Middle frontal gyrus (tissue), 1 donor: ENCODE data around the gene VAMP3.

Experiments
- DNase-seq: peaks from one replicate; pipeline ENCODE4 v3.0.0-alpha.2; 2015; ENCODE audit warnings: low spot score; ENCODE audit errors: extremely low spot score

VAMP3 gene

DNA sequence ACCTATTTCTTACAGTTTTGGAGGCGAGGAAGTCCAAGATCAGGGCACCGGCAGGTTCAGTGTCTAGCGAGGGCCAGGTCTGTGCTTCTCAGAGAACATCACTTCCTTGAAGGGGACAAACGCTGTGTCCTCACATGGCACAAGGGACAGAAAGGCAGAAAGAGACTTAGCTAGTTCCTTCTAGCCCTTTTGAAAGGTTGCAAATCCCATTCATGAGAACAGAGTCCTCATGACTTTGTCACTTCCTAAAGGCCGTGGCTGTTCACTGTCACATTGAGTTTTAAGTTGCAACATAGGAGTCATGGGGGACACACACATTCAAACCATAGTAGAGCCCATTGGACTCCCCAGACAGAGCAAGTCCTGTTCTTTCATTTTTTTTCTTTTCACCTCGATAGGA lies 40.4 kb downstream of the VAMP3 start:
- no peak for DNase-seq

DNA sequence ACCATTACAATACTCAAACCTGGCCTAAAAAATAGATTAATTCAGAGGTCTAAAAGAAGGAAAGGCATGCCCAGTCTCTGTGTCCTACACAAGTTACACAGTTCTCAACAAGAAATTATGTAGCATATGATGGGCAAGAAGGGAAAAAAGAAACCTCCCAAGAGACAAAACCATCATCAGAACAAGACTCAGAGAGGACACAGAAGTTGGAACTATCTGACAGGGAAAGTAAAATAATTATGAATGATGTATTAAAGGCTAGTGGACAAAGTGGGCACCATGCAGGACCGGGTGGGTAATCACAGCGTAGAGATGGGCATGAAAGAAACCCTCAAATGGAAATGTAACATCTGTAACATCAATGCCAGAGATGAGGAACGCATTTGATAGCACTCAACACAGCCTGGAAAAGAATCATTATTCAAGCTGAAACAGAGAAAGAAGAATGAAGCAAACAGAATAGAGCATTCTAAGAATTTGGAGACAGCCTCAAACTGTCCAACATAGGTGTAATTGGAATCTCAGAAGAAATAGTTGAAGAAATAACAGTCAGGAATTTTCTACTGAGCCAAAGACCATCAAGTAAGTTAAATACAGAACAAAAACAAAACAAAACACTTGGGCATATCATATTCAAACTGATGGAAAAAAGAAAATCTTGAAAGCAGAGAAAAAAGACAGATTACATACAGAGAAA lies 42.7 kb downstream of the VAMP3 start:
- DNase-seq, result no peak

DNA sequence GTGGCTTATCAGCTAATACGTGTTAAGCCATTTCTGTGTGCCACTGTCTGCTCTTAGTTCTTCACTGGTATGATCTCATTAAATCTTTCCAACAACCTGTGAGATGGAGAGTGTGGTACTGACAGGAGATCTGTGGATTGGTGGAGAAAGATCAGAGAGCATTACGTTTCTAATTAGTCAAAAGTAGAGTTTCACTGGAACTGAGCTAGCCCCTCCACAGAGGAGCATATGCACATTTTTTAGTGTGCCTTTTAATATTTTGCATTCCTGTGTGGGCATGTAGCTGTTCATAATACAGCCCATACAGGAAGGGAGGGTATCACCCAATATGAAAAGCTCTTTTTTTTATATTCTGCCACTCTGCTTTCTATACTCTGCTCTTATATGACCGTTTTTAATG lies 50.2 kb downstream of the VAMP3 start:
- DNase-seq, result no peak

DNA sequence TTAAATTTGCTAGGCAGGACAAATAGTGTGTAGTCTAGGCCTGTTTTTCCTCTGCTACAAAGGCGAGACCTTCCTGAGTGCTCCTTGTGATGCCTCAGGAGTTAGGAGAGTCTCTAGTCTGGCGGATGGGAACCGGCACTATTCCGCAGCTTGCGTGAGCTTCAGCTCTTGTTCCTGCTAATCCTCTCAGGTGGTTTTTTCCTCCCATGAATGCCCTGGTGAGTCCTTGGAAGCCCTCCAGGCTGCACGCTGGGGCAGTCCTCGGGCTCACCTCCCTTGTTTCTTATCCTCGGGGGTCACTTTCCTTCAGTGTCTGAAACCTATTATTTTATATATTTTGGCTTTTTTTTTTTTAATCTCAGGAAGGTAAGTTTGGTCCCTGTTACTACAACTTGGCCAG lies 53.6 kb downstream of the VAMP3 start:
- no peak for DNase-seq

DNA sequence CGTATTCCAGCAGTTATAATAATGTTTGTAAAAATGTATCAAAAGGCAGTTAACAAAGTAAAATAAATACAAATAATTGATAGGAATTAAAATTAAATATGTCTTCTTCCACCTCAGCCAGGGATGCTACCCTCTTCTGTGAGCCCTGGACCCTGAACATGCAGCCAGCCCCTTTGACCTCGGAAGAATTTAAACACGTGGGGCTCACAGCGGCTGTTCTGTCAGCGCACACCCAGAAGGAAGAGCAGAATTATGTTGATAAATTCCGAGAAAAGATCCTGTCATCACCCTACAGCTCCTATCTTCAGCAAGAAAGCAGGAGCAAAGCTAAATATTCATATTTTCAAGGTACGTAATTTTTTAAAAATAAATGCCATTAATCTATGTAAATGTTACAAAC lies 55.3 kb downstream of the VAMP3 start:
- DNase-seq, result no peak

DNA sequence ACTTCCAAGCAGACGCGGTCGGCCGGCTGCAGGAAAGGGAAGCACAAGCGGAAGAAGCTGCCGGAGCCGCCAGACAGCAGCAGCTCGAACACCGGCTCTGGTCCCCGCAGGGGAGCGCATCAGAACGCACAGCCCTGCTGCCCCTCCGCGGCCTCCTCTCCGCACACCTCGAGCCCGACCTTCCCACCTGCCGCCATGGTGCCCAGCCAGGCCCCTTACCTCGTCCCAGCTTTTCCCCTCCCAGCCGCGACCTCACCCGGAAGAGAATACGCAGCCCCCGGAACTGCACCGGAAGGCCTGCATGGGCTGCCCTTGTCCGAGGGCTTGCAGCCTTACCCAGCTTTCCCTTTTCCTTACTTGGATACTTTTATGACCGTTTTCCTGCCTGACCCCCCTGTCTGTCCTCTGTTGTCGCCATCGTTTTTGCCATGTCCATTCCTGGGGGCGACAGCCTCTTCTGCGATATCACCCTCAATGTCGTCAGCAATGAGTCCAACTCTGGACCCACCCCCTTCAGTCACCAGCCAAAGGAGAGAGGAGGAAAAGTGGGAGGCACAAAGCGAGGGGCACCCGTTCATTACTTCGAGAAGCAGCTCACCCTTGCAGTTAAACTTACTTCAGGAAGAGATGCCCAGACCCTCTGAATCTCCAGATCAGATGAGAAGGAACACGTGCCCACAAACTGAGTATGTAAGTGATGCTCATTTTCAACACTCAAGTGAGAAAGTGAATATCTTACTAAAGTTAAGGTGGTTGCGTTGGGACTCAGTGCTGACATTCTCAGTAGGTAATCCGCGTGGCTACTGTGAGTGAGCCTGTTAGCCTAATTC lies 56.2 kb downstream of the VAMP3 start:
- DNase-seq, result no peak
